HCT116 (cell line): Measurements from ENCODE around the gene POTEJ. TPM values are rescaled to one million over a fixed set of nuclear protein-coding genes. Genes with fewer than 3 reads are reported as not detected.
"Not testable (repeated sequence)": the region's sequence is repeated elsewhere in the genome, so short reads cannot be mapped to it uniquely, and the experiment has no call there.

Source experiments
- ATAC-seq: fragments of 200-7000 bp; cut with Tn5 transposase; 2 replicates; pipeline ENCODE4 v1.9.1; 2020; ENCODE audit warnings: mild to moderate bottlenecking, moderate library complexity
- BruUV-seq: library from RNA; stranded (reverse); fragments of 400-500 nt; replicated peaks from 2 replicates; lab custom pipeline; 2021; lab: Mats Ljungman, UMichigan
- CTCF ChIA-PET: fragments of 300-600 bp; sonication (Branson Sonifier 250); formaldehyde crosslinking; loops from one replicate; lab custom pipeline; 2021; ENCODE audit warnings: antibody characterized with exemption; lab: Charles Lee
- POLR2A ChIA-PET: fragments of 300-600, 350-600 bp; sonication (Branson Sonifier 250); formaldehyde crosslinking; loops from one replicate; lab custom pipeline; 2021; ENCODE audit warnings: antibody characterized with exemption; lab: Charles Lee
- RAD21 ChIA-PET, 2 experiments: fragments of 300-600 bp; sonication (Branson Sonifier 250); formaldehyde crosslinking; loops; one replicate each; lab custom pipeline; 2023; ENCODE audit warnings: low total read pairs in 2 of 2; ENCODE audit not compliant: uncharacterized antibody in 2 of 2, unreplicated experiment in 2 of 2, low non-redundant PET in 1 of 2; lab: Charles Lee
- DNase-seq: peaks from one replicate; pipeline ENCODE4 v3.0.0-alpha.2; 2010; ENCODE audit warnings: low read depth, low spot score
- H2AFZ ChIP-seq: fragments of 200-600 bp; shearing (Covaris generic), sonication (generic); 2 replicates; pipeline ENCODE4 v1.6.1; 2017; ENCODE audit warnings: low read depth, mixed run types, mixed read lengths, antibody characterized with exemption, low read length; ENCODE audit not compliant: poor library complexity, severe bottlenecking
- H3K27ac ChIP-seq: 2 replicates; pipeline ENCODE4 v1.5.1; 2012; ENCODE audit warnings: low read depth, low read length
- H3K27me3 ChIP-seq: fragments of 200-600 bp; sonication (generic); 2 replicates; pipeline ENCODE4 v1.6.1; 2016; ENCODE audit warnings: mixed run types, low read length, mixed read lengths; ENCODE audit not compliant: insufficient read depth
- H3K36me3 ChIP-seq, 2 experiments: fragments of 200-500 bp in 1 of 2; fragments of 200-600 bp in 1 of 2; sonication (Bioruptor generic) in 1 of 2; sonication (generic) in 1 of 2; 2 replicates each; pipeline versions ENCODE4 v1.5.1 to v1.6.1; 2014 to 2016; ENCODE audit warnings: low read length in 2 of 2, inconsistent platforms in 1 of 2, mixed read lengths in 1 of 2, mixed run types in 1 of 2; ENCODE audit not compliant: insufficient read depth in 2 of 2, control insufficient read depth in 1 of 2
- H3K4me1 ChIP-seq, 2 experiments: fragments of 200-600 bp in 1 of 2; sonication (generic) in 1 of 2; 2 replicates each; pipeline versions ENCODE4 v1.5.1 to v1.6.1; 2012 to 2017; ENCODE audit warnings: low read length in 2 of 2, inconsistent platforms in 1 of 2, mild to moderate bottlenecking in 1 of 2, mixed read lengths in 1 of 2, mixed run types in 1 of 2, moderate library complexity in 1 of 2; ENCODE audit not compliant: insufficient read depth in 2 of 2, control insufficient read depth in 1 of 2
- H3K4me2 ChIP-seq: fragments of 200-600 bp; sonication (generic); 2 replicates; pipeline ENCODE4 v1.6.1; 2017; ENCODE audit warnings: mixed run types, low read length, mixed read lengths
- H3K4me3 ChIP-seq, 2 experiments: fragments of 200-600 bp in 1 of 2; sonication (generic) in 1 of 2; replicated peaks in 1 of 2; 2 replicates each; pipeline ENCODE4 v1.5.1; 2011 to 2016; ENCODE audit warnings: low read length in 2 of 2, control low read depth in 1 of 2, low read depth in 1 of 2, mild to moderate bottlenecking in 1 of 2, mixed read lengths in 1 of 2, mixed run types in 1 of 2
- H3K79me2 ChIP-seq: fragments of 200-600 bp; sonication (generic); 2 replicates; pipeline ENCODE4 v1.6.1; 2017; ENCODE audit warnings: mild to moderate bottlenecking, mixed run types, low read length, moderate library complexity, mixed read lengths; ENCODE audit not compliant: insufficient read depth
- H3K9ac ChIP-seq: fragments of 200-600 bp; sonication (generic); 2 replicates; pipeline ENCODE4 v1.6.1; 2016; ENCODE audit warnings: low read length, mixed read lengths
- H3K9me2 ChIP-seq: fragments of 200-600 bp; sonication (generic), shearing (Covaris generic); 2 replicates; pipeline ENCODE4 v1.6.1; 2017; ENCODE audit warnings: mixed run types, mild to moderate bottlenecking, moderate library complexity; ENCODE audit not compliant: insufficient read depth
- H3K9me3 ChIP-seq, 2 experiments: fragments of 200-500 bp in 1 of 2; fragments of 200-600 bp in 1 of 2; sonication (Bioruptor generic) in 1 of 2; sonication (generic) in 1 of 2; 2 replicates each; pipeline ENCODE4 v1.6.1; 2014 to 2017; ENCODE audit warnings: low read length in 2 of 2, mixed read lengths in 2 of 2, inconsistent platforms in 1 of 2, low read depth in 1 of 2, mild to moderate bottlenecking in 1 of 2, mixed run types in 1 of 2, moderate library complexity in 1 of 2; ENCODE audit not compliant: control insufficient read depth in 1 of 2, insufficient read depth in 1 of 2
- H4K20me1 ChIP-seq: fragments of 200-600 bp; sonication (generic), shearing (Covaris generic); 2 replicates; pipeline ENCODE4 v1.6.1; 2017; ENCODE audit warnings: mixed run types, mild to moderate bottlenecking, moderate library complexity; ENCODE audit not compliant: insufficient read depth
- intact Hi-C: fragments of 100-400 bp; cut with micrococcal nuclease; formaldehyde crosslinking; loops from 2 replicates; pipeline ENCODE4 v1.10.0; 2022
- total RNA-seq: library from RNA; stranded (reverse); gene quantifications from one replicate; pipeline ENCODE4 v1.2.1, GENCODE V29; 2021; ENCODE audit not compliant: unreplicated experiment

Gene POTEJ
- total RNA-seq, 1 experiment from 2014 or later = not detected

- H3K9me2 ChIP-seq, ATAC-seq, H3K4me2 ChIP-seq, intact Hi-C loops, H3K27ac ChIP-seq, H4K20me1 ChIP-seq, RAD21 ChIA-PET, H3K9ac ChIP-seq, DNase-seq, H3K4me1 ChIP-seq, H3K4me3 ChIP-seq, H3K79me2 ChIP-seq, H3K27me3 ChIP-seq, BruUV-seq, H3K9me3 ChIP-seq, CTCF ChIA-PET, H3K36me3 ChIP-seq, POLR2A ChIA-PET, H2AFZ ChIP-seq: not testable (repeated sequence)
These were observed 754 bp upstream of the POTEJ start for GRCh38 chr2:130610486-130610885.

GRCh38 chr2:130628784-130629475 lies 17.7 kb downstream of the POTEJ start:
- H3K4me2 ChIP-seq, POLR2A ChIA-PET, H3K27me3 ChIP-seq, H3K79me2 ChIP-seq, DNase-seq, RAD21 ChIA-PET, H2AFZ ChIP-seq, H3K9me3 ChIP-seq, H3K27ac ChIP-seq, BruUV-seq, ATAC-seq, H3K9me2 ChIP-seq, H3K36me3 ChIP-seq, H3K9ac ChIP-seq, H3K4me1 ChIP-seq, CTCF ChIA-PET, intact Hi-C loops, H4K20me1 ChIP-seq, H3K4me3 ChIP-seq: not testable (repeated sequence)

GRCh38 chr2:130638973-130639372 lies 27.7 kb downstream of the POTEJ start:
- ATAC-seq, H4K20me1 ChIP-seq, H3K9ac ChIP-seq, H3K9me3 ChIP-seq, BruUV-seq, DNase-seq, H3K9me2 ChIP-seq, RAD21 ChIA-PET, H3K4me3 ChIP-seq, H3K27ac ChIP-seq, H3K4me1 ChIP-seq, POLR2A ChIA-PET, CTCF ChIA-PET, H3K36me3 ChIP-seq, H3K4me2 ChIP-seq, H3K79me2 ChIP-seq, H3K27me3 ChIP-seq, H2AFZ ChIP-seq, intact Hi-C loops: not testable (repeated sequence)

GRCh38 chr2:130641688-130642087 lies 30.4 kb downstream of the POTEJ start:
- BruUV-seq, RAD21 ChIA-PET, H4K20me1 ChIP-seq, H3K79me2 ChIP-seq, H3K4me3 ChIP-seq, H3K9me2 ChIP-seq, H3K4me2 ChIP-seq, H3K27ac ChIP-seq, H3K36me3 ChIP-seq, H3K4me1 ChIP-seq, H3K9ac ChIP-seq, ATAC-seq, CTCF ChIA-PET, H3K27me3 ChIP-seq, DNase-seq, H2AFZ ChIP-seq, POLR2A ChIA-PET, H3K9me3 ChIP-seq, intact Hi-C loops: not testable (repeated sequence)
